HG03025 (cell line): ENCODE data around the gene TMEM30A.

Experiments
- ATAC-seq: cut with Tn5 transposase; IDR thresholded peaks from one replicate; pipeline ENCODE4 v1.9.1; 2021; ENCODE audit warnings: mild to moderate bottlenecking, moderate library complexity; ENCODE audit not compliant: unreplicated experiment, low FRiP score

The TMEM30A gene

GRCh38 chr6:75292555-75292954 lies 8.0 kb upstream of the TMEM30A start:
- no peak for ATAC-seq

GRCh38 chr6:75291744-75292143 lies 7.2 kb upstream of the TMEM30A start:
- no peak for ATAC-seq

GRCh38 chr6:75291331-75291730 lies 6.7 kb upstream of the TMEM30A start:
- ATAC-seq, result no peak

- no peak for ATAC-seq
Measured at GRCh38 chr6:75290136-75290945, 5.7 kb upstream of the TMEM30A start.

GRCh38 chr6:75288023-75288422 lies 3.4 kb upstream of the TMEM30A start:
- no peak for ATAC-seq

GRCh38 chr6:75287424-75287823 lies 2.8 kb upstream of the TMEM30A start:
- no peak for ATAC-seq

- ATAC-seq, result no peak
Measured at GRCh38 chr6:75286955-75287354, 2.4 kb upstream of the TMEM30A start.

GRCh38 chr6:75285283-75285639 lies 669 bp upstream of the TMEM30A start:
- ATAC-seq, result no peak

GRCh38 chr6:75283907-75284631 lies 523 bp downstream of the TMEM30A start:
- ATAC-seq, result peak; percentile 3

GRCh38 chr6:75282706-75283105 lies 1.9 kb downstream of the TMEM30A start:
- no peak for ATAC-seq

- no peak for ATAC-seq
Measured at GRCh38 chr6:75281653-75282052, 2.9 kb downstream of the TMEM30A start.

- no peak for ATAC-seq
Measured at GRCh38 chr6:75280131-75280855, 4.3 kb downstream of the TMEM30A start.

- ATAC-seq, result no peak
Measured at GRCh38 chr6:75279418-75279817, 5.2 kb downstream of the TMEM30A start.

- ATAC-seq, result no peak
Measured at GRCh38 chr6:75278474-75279077, 6.0 kb downstream of the TMEM30A start.

- no peak for ATAC-seq
Measured at GRCh38 chr6:75275067-75275466, 9.5 kb downstream of the TMEM30A start.

- no peak for ATAC-seq
Measured at GRCh38 chr6:75273009-75273408, 11.6 kb downstream of the TMEM30A start.

GRCh38 chr6:75272145-75272840 lies 12.3 kb downstream of the TMEM30A start:
- ATAC-seq, result no peak

GRCh38 chr6:75268988-75269354 lies 15.6 kb downstream of the TMEM30A start:
- no peak for ATAC-seq

- no peak for ATAC-seq
Measured at GRCh38 chr6:75268121-75268987, 16.2 kb downstream of the TMEM30A start.
